Right ventricle myocardium superior (tissue), 1 donor: Measurements from ENCODE around the gene HUWE1. TPM values are rescaled to one million over a fixed set of nuclear protein-coding genes. Genes with fewer than 3 reads are reported as not detected.

Experiments used
- ATAC-seq: fragments of 200-7000 bp; cut with Tn5 transposase; one replicate; pipeline ENCODE4 v1.9.1; 2020; ENCODE audit warnings: mild to moderate bottlenecking; ENCODE audit not compliant: poor library complexity
- DNase-seq: peaks from one replicate; pipeline ENCODE4 v3.0.0-alpha.2; 2020
- intact Hi-C: fragments of 100-400 bp; cut with DNase I; formaldehyde crosslinking; loops from one replicate; pipeline ENCODE4 v1.11.2; 2022
- total RNA-seq: library from RNA; stranded (reverse); fragmentation: NEBNext Ultra II Directional; extraction: Animal tissue kit (Norgen Biotek cat#: 25700); gene quantifications from one replicate; pipeline ENCODE4 v1.2.1, GENCODE V29; 2021
- donor health status: DM: no; HTN: yes; CAD: no; lungs with severe emphysema.

HUWE1 gene
- total RNA-seq, 1 donor from 2014 or later, result 111 TPM

DNA sequence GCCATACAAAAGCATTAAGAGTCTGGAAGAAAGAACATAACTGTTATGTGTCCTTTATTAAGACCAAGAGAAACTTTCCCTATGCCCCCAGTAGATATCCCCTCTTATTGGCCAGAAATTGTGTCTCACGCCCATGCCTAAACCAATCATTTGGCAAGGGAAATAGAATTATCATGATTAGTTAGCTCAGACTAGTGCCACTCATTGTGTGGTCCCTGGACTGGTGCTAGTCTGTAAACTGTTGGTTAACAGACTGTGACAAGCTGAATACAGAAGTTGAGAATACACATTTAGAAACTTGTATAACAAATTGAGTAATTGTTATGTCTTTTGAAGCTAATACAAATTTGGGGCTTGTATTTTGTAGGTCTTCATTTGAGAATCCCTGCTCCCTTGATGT, 8.1 kb upstream of the HUWE1 start:
- DNase-seq (no peak), ATAC-seq (no peak)
- intact Hi-C loops, result no loop called here

DNA sequence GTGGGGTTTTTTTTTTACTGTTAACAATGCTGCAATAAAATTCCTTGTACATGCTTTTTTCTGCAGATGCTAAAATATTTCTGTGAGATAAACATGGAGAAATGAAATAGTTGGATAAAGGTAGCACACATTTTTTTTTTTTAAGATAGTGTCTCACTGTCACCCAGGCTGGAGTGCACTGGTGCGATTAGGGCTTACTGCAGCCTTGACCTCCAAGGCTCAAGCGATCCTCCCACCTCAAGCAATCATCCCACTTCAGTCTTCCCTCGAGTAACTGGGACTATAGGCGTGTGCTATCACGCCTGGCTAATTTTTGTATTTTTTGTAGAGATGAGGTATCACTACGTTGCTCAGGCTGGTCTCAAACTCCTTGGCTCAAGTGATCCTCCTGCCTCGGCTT, 1.8 kb upstream of the HUWE1 start:
- intact Hi-C loops, result no loop called here
- DNase-seq (no peak), ATAC-seq (no peak)

DNA sequence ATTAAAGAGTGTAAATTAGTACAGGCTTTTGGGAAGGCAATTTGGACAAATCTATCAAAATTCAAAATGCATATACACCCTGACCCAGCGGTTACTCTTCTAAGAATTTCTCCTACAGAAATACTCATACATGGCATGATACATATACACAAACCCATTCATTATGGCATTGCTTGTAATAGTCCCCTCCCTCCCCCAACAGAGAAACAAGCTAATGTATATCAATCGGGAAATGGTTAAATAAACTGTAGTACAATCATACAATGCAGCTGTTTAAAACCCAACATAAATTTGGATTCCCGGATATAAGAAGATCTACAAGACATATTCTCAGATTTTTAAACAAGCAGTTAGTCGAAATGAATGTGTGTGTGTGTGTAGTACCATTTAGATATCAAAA, 808 bp downstream of the HUWE1 start:
- intact Hi-C loops, result no loop called here
- no peak for DNase-seq
- ATAC-seq, result no peak

DNA sequence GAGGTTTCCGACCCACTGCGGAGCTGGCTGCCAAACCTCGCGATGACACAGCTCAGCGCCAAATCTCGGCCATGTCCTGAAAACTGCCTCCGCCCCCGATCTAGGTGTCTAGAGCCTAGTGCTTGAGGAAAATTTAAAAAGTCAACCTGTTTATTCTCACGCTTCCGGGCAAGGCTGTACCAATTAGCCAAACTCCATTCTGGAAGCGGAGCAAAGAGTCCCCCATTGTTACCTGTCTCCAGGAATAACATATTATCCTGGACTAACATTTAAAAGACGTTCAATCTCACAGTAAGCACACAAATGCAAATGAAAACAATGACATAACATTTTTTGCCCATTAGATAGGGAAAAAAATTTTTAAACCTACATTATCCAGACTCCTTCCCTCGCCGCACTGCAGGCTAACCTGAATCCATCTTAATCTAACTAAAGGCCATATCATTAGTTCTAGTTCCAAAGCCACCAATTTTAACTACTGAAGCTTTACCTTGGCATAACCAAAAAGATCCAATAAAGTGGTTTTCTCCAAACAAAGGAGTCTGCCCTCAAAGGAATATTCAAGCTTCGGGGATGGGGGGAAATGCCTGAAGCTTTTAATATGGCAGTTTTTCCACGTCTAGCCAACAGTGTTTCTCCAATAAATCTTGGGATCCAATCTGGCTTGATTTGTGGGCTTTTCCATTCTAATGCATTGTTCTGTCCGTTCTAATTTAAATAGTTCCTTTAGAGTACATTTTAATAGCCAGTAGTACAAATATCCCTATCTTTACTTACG, 1.9 kb downstream of the HUWE1 start:
- DNase-seq, result no peak
- ATAC-seq, result no peak
- intact Hi-C loops, result no loop called here

DNA sequence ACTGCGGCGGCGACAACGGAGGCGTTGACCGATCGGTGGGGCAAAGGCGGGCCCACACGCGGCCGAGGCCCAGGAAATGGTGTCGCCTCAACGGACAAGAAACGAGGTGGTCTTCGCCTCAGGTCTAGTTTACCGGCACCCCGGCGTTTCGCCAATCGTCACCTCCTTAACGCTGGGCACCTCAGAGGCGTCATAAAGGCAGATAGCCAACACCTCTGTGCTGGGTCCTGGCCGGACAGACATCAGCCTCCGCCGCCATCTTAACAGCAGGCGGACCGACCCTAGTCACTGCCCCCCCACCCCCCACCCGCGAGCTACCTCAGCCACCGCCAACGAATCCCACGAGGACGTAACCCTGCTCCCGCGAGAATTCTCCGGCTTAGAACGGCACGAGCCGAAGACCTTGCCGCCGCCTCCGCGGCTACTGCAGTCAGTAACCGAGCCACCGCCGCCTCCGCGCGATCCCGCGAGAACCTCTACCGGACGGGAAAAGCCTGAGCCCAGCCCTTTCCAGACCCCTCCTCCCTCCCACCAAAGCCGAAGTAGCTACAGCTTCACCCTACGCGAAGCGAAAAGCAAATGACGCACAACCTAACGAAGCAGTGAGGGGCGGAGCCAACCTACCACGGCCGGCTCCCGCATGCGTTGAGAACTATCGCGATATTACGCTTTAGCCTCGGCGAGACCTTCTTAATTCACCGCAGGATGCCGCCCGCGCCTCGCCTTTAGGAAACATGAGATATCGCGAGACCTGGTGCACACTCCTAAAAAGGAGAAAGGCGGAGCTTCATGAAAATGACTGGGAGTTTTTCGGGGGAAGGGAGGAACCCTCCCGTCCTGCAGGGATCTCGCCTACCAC, 2.7 kb downstream of the HUWE1 start:
- DNase-seq, result peak; percentile 93
- intact Hi-C loops, result no loop called here
- ATAC-seq, result peak; percentile 89

DNA sequence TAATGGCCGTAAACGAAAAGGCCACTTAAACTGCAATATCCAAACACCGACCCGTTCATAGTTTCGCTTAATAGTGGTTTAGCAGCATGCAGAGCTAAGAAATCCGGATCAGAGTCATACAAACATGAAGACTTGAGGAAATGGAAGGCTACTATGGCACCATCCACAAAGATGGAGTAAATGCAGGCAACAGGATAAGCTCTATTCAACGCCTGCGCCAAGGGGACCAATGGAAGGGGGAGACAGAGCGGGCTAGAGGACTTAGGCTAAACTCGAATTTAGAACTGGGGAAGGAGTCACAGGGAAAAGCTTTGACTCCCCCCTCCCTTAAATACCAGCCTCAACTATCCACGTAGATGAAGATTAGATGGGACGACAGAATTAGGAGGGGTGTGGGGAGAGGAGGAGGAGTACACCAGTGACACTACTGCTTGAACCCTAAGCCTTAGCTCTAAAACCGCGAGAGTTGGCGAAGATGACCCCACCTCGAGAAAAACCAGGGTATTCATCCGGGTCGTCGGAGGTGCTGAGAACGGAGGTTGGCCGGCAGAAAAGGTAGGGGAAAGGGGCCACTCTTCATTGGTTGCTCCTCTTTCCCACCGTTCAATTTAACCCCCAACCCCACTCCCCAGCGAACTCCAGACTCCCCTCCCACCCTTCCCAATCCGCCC, 3.5 kb downstream of the HUWE1 start:
- no peak for DNase-seq
- ATAC-seq, result no peak

DNA sequence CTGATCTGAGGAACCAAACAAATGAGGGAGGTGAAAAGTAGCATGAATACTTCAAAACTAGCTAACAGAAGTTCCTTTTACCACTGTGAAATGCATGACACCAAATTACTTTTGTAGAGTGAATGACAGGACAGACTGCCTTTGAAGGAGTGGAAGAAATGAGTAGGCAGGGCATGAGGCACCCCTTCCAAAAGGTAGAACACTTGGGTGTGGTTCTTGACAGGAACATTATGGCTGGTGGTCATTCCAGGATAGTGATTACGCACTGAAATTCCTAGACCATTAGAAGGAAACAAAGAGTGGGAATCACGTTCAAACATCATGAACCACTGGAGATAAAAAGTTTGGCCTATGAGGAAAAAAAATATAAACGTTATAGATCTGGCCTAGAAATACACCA, 4.9 kb downstream of the HUWE1 start:
- DNase-seq (no peak), ATAC-seq (no peak)
- intact Hi-C loops, result no loop called here

More for the DNA sequence above, 3.5 kb downstream of the HUWE1 start:
- intact Hi-C loops, result no loop called here

DNA sequence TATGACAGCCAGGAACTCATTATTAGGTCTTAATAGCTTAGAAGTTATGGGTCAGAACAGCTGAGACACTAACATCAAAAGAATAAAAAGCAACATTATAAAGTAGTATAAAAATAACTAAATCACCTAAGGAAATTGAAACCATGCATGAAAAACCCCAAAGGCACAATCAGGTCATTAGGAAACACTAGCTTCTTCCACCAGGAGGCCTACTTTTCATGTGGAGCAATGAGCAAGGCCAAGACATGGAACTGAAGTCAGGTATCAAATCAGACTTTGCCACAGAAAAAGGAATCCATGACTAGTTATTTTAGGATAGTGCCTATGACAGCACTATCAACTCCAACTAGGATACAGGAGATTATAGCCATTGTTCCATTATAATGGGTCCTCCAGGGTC, 7.9 kb downstream of the HUWE1 start:
- ATAC-seq, result no peak
- intact Hi-C loops, result no loop called here
- DNase-seq, result no peak

DNA sequence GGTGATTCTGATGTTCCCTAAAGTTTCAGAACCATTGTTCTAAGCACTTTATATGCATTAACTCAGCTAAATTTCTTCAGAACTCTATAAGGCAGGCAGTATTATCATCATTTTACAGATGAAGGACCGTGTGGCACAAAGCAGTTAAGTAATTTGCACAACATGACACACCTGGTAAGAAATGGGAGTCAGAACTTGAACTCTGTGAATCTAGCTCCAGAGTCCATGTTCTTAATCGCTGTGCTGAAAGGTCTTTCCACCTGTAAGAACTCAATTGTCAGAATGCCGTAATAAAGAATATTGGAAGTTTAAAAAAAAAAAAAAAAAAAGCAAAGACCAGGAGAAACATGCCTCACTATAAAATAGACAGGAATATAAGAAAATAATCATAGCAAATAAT, 9.2 kb downstream of the HUWE1 start:
- intact Hi-C loops, result no loop called here
- DNase-seq (no peak), ATAC-seq (no peak)

DNA sequence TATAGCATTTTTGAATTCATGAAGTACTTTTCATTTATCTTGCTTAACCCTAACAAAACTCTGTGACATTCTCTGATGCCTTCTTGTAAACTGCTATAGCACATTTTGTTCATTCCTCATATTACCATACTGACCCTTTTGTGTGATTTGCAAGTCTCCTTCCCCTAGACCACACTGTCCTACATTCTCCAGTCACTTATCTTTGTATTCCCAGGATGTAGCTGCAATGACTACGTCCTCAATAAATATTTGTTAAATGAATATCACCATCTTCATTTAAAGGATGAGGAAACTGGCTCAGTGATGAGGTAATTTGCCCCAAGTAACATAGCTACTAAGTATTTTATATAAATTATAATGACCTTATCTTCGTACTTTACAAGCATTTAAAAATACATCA, 11.9 kb downstream of the HUWE1 start:
- no peak for ATAC-seq
- intact Hi-C loops, result no loop called here

DNA sequence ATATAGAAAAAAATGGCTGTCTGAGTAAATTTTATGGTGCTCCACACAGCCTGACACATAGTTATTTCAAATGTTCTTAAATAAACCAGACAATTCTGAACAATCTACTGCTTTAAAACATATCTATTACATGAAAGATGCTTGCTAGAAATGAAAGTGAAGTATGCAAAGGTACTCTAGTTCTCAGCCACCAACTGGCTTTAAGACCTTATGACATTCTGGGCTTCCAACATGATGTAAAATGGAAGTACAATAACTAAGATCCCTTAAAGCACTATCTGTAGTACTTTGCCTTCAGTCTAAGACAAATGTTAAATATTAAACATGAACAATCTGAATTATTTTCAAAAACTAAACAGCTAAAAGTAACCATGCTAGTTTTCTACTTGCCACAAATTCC, 17.3 kb downstream of the HUWE1 start:
- ATAC-seq (no peak), DNase-seq (no peak)
- intact Hi-C loops, result no loop called here

More for the DNA sequence above, 11.9 kb downstream of the HUWE1 start:
- DNase-seq, result no peak

DNA sequence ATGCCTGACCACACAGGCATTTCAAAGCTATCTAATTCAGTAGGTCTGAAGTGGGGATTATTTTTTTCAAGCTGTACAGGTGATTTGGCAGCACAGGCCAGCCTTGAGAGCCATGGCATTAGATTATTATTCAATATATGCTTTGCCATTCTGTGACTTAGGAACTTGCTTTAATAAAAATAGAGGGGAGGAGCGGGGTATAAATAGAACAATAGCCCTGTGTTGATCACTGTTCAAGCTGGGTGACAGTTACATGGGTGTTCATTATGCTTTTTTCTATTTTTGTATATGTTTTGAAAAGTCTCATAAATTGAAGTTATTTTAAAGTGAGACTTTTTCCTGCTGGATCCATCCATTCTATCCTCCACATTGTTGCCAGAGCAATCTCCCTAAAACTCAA, 20.3 kb downstream of the HUWE1 start:
- DNase-seq (no peak), ATAC-seq (peak; percentile 56)
- intact Hi-C loops, result no loop called here

DNA sequence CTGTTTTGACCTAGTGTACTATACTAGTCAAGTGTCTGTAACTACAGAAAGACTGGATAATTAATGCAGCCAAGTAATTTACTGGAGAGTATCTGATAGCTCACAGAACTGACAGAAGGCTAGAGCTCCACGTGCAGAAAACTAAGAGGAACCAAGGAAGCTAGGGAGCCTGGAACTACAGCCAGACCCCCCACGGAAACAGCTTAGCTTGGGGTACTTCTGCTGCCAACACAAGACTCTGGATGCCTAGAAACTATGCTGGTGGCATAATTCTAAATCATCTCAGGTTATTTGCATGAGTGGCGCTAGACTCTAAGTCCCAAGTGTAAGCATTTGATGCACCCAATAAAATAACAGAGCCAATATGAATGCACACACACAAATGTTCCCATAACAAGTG, 26.5 kb downstream of the HUWE1 start:
- ATAC-seq, result no peak

DNA sequence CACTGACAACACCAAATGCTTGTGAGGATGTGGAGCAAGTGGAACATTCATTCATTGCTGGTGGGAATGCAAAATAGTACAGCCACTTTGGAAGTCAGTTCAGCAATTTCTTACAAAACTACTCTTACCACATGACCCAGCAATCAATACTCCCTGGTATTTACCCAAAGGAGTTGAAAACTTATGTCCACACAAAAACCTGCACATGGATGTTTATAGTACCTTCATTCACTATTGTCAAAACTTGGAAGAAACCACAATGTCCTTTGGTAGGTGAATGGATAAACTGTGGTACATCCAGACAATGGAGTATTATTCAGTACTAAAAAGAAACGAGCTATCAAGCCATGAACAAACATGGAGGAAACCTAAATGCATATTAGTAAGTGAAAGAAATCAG, 27.5 kb downstream of the HUWE1 start:
- DNase-seq (no peak), ATAC-seq (no peak)
- intact Hi-C loops, result no loop called here

More for the DNA sequence above, 26.5 kb downstream of the HUWE1 start:
- intact Hi-C loops, result no loop called here
- no peak for DNase-seq

DNA sequence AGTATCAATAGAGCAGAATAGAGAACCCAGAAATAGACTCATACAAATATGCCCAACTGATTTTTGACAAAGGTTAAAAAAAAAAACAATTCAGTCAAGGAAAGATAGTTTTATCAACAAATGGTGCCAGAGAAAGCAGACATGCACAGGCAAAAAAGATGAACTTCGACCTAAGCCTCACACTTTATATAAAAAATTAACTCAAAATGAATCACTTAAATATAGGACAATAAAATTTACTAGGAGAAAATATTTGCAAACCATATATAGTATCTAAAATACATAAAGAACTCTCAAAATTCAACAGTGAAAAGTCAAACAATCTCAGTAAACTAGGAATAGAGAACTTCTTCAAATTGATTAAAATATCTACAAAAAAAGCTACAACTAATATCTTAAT, 29.7 kb downstream of the HUWE1 start:
- ATAC-seq (no peak), DNase-seq (no peak)
- intact Hi-C loops, result no loop called here

DNA sequence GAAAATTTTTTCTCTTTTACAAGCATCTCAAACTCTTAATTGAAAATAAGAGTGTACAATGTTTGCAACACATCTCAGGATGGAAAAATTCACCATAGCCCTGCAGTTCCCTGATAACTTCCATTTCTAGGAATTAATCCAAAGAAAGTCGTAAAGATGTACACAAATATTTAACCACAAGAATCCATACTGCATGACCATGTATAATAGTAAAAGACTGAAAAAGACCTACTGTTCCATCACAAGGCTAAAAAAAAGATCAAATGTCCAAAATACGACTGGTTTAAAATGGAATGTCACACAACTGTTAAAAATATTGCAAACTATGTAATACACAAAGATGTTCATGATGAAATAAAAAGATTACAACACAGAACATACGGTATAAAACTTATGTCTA, 32.1 kb downstream of the HUWE1 start:
- intact Hi-C loops, result no loop called here
- DNase-seq (no peak), ATAC-seq (no peak)

DNA sequence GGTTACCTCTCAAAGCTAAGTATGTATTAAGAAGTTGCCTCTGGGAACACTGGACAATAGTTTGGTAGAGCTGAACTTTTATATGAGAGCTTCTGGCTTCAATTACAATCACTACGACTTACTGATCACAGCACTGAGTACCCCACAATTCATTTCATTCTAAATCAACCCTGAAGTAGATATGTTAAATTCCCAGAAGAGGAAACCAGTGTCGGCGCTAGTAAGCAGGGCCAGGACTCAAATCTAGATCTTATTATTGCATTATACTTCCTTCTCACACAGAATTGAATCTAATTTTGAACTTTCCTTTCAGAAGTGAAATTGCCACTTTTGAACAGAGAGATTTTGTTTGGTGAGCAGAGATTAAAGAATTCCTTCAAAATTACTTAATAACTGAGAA, 41.8 kb downstream of the HUWE1 start:
- DNase-seq (no peak), ATAC-seq (no peak)
- intact Hi-C loops, result no loop called here

DNA sequence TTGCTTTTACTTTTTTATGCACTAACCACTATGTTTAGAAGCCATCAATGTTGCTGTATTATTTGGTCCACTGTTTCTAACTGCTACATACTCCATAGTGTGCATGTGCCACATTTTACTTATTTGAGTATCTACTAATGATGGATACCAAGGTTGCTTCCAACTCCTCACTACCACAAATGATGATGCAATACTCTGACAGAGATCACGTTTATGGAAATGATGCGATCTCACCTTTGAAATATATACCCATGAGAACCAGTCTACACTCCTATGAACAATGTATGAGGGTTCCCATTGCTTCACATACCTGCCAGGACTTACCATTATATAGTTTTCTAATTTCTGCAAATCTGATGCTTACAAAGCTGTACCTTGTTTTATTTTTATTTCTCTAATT, 44.2 kb downstream of the HUWE1 start:
- intact Hi-C loops, result no loop called here
- ATAC-seq, result no peak
- DNase-seq, result no peak

DNA sequence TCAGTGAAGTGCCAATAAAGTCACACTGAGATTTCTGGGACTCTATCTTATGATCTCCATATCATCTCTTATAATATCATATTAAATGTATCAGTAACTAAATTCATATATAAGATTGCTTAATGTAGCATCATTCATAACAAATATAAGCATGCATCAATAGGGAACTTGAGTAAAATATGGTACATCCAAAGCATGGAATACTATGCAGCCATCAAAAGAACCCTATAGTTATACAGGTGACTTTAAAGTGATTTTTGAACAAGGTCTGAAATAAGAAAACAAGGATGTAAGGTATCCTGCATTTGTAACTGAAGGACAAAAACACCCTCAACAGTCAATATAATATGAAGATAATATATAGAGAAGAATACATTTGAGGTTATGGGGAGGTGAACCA, 47.3 kb downstream of the HUWE1 start:
- ATAC-seq, result no peak
- intact Hi-C loops, result no loop called here

DNA sequence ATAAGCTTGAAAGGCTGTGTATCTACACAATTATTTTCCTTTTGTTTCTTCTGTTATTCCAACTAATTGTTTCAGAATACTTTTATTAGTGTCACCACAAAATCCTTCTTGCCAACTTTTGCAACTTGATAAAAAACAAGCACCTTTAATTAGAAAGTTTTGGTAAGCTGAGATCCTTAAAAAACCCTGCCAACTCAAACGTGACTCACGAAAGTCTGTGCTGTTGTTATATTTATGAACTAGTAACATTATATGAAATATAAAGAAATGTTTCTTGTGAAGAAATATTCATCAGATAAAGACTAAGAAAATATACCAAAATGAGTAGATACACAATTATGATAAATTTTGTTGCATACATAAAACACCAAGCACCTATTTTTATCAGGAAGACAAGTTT, 49.0 kb downstream of the HUWE1 start:
- DNase-seq (no peak), ATAC-seq (no peak)
- intact Hi-C loops, result no loop called here

More for the DNA sequence above, 47.3 kb downstream of the HUWE1 start:
- no peak for DNase-seq
